Osteoblast (primary cell): Measurements from ENCODE around the gene CD200R1L. TPM values are rescaled to one million over a fixed set of nuclear protein-coding genes. Genes with fewer than 3 reads are reported as not detected.

Source experiments
- DNase-seq: peaks from one replicate; pipeline ENCODE4 v3.0.0; 2011; ENCODE audit warnings: low spot score, mixed read lengths; ENCODE audit not compliant: insufficient read length; ENCODE audit errors: missing footprints
- H2AFZ ChIP-seq: 2 replicates; pipeline ENCODE4 v1.6.0; 2011; ENCODE audit warnings: mild to moderate bottlenecking, low read length
- H3K27ac ChIP-seq: 2 replicates; pipeline ENCODE4 v1.5.1; 2011; ENCODE audit warnings: mild to moderate bottlenecking, low read depth, low read length, moderate library complexity
- H3K27me3 ChIP-seq: 2 replicates; pipeline ENCODE4 v1.6.0; 2012; ENCODE audit warnings: mild to moderate bottlenecking, control low read depth, inconsistent platforms, low read length, moderate library complexity; ENCODE audit not compliant: insufficient read depth
- H3K36me3 ChIP-seq: 2 replicates; pipeline ENCODE4 v1.5.1; 2011; ENCODE audit warnings: mild to moderate bottlenecking, low read length, control low read depth, moderate library complexity; ENCODE audit not compliant: insufficient read depth
- H3K4me1 ChIP-seq: 2 replicates; pipeline ENCODE4 v1.5.1; 2011; ENCODE audit warnings: mild to moderate bottlenecking, low read length, control low read depth, moderate library complexity; ENCODE audit not compliant: insufficient read depth
- H3K4me2 ChIP-seq: 2 replicates; pipeline ENCODE4 v1.6.0; 2011; ENCODE audit warnings: mild to moderate bottlenecking, low read length; ENCODE audit not compliant: insufficient read depth
- H3K4me3 ChIP-seq: fragments of 200-600 bp; sonication (generic); 3 replicates; pipeline ENCODE4 v1.5.1; 2012; ENCODE audit warnings: mild to moderate bottlenecking, low read length, inconsistent platforms; ENCODE audit not compliant: insufficient read depth
- H3K79me2 ChIP-seq: 2 replicates; pipeline ENCODE4 v1.6.0; 2012; ENCODE audit warnings: mild to moderate bottlenecking, low read length, control low read depth, inconsistent platforms; ENCODE audit not compliant: insufficient read depth
- H3K9me3 ChIP-seq: 2 replicates; pipeline ENCODE4 v1.5.1; 2011; ENCODE audit warnings: low read depth, low read length, control low read depth
- H4K20me1 ChIP-seq: 2 replicates; pipeline ENCODE4 v1.6.0; 2012; ENCODE audit warnings: mild to moderate bottlenecking, low read length, control low read depth; ENCODE audit not compliant: insufficient read depth
- total RNA-seq: library from RNA; depleted of rRNA; stranded (reverse); fragments of >200 nt; gene quantifications from 2 replicates; pipeline ENCODE4 v1.2.3, GENCODE V29; 2012
- TF ChIP-seq, protein P1 (sequence below): IDR thresholded peaks from 2 replicates; pipeline ENCODE4 v1.5.1; 2011; ENCODE audit warnings: mild to moderate bottlenecking, low read depth, low read length, moderate library complexity; ENCODE audit errors: extremely low read depth

The CD200R1L gene
- total RNA-seq, 1 donor: not detected

DNA sequence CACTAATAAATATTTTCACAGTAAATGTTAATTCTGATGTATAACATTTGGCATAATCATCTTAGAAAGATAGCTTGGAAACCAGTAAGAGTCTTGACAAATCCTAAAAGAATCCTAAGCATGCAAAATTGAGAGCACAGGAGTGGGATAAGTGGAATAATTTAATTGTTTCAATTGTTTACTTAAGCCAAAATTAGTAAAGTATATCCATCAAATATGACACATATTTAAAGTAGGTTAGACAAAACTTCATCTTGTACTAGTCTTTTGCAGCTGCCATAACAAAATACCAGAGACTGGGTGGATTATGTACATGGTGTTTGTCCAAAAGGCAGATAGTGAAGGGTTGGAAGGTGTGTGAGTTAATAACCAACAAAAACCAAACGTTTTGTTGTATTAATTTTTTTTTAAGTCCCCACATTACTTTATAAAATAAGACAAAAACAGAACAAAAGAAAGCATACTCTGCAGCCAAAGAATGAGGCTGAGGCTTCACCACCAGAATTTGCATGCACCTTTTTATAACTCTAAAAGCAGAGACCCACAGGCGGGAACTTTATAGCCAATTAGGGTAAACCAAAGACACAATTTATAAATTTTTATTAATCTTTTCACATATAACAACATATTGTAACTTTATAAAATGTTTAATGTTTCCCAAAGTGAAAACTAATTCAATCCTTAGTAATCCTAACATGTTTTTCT lies 41.9 kb upstream of the CD200R1L start:
- Histone ChIP-seq H3K9me3 (no peaks in the 10 kb centered on the region), H4K20me1 (no peaks in the 10 kb centered on the region), H3K4me2 (no peak overlapping the region), H3K79me2 (no peaks in the 10 kb centered on the region), H3K27me3 (peaks cover 11% of the 10 kb centered on the region), H2AFZ (no peak overlapping the region), H3K4me3 (no peak overlapping the region), H3K27ac (no peak overlapping the region), H3K36me3 (no peaks in the 10 kb centered on the region), H3K4me1 (peaks cover 3% of the 10 kb centered on the region)
- DNase-seq: no peak
- TF ChIP-seq, protein P1, sequence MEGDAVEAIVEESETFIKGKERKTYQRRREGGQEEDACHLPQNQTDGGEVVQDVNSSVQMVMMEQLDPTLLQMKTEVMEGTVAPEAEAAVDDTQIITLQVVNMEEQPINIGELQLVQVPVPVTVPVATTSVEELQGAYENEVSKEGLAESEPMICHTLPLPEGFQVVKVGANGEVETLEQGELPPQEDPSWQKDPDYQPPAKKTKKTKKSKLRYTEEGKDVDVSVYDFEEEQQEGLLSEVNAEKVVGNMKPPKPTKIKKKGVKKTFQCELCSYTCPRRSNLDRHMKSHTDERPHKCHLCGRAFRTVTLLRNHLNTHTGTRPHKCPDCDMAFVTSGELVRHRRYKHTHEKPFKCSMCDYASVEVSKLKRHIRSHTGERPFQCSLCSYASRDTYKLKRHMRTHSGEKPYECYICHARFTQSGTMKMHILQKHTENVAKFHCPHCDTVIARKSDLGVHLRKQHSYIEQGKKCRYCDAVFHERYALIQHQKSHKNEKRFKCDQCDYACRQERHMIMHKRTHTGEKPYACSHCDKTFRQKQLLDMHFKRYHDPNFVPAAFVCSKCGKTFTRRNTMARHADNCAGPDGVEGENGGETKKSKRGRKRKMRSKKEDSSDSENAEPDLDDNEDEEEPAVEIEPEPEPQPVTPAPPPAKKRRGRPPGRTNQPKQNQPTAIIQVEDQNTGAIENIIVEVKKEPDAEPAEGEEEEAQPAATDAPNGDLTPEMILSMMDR: no peak

DNA sequence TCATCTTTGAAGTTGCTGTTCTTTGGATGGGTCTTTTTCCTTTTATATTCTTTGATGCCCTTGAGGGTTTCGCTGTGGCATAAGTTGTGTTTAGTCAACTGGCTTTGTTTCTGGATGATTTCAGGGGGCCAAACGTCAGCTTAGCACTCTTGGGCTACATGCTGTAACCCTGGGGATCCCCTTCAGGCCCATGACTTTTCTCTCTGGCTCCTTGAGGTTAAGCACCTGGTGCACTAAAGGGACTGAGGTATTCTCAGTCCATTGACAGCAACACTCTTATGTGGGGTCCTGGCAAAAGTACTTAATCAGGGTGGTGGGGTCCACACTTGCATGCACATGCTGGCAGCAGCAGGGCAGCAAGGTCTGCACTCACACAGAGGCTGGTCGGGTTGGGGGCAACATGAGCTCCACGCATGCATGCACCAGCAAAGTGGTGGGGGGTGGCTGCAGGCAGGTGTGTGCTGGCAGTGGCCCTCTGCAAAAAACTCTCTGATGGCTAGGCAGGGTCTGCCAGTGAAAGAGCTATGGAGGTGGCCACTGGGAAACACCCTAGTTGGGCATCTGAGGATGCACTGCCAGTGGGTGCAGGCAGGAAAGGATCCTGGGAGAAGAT lies 38.1 kb upstream of the CD200R1L start:
- Histone ChIP-seq H3K79me2 (no peaks in the 10 kb centered on the region), H3K36me3 (no peaks in the 10 kb centered on the region), H3K27ac (no peak overlapping the region), H3K9me3 (no peaks in the 10 kb centered on the region), H2AFZ (no peak overlapping the region), H4K20me1 (no peaks in the 10 kb centered on the region), H3K4me2 (no peak overlapping the region), H3K4me3 (no peak overlapping the region), H3K27me3 (peaks cover 15% of the 10 kb centered on the region), H3K4me1 (peaks cover 3% of the 10 kb centered on the region)
- peak; percentile 6 for DNase-seq
- TF ChIP-seq, protein P1: no peak

DNA sequence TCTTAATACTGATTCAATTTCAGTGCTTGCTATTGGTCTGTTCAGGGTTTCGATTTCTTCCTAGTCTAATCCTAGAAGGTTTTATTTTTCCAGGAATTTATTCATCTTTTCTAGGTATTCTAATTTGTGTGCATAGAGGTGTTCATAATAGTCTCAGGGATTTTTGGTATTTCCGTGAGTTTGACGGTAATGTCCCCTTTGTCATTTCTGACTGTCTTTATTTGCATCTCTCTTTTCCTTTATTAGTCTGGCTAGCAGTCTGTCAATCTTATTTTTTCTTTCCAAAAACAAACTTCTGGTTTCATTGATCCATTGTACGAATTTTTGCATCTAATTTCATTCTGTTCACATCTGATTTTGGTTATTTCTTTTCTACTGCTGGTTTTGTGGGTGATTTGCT lies 35.2 kb upstream of the CD200R1L start:
- Histone ChIP-seq H4K20me1 (no peaks in the 10 kb centered on the region), H3K4me3 (no peak overlapping the region), H2AFZ (no peak overlapping the region), H3K4me1 (no peaks in the 10 kb centered on the region), H3K4me2 (no peak overlapping the region), H3K27ac (no peak overlapping the region), H3K36me3 (no peaks in the 10 kb centered on the region), H3K9me3 (no peaks in the 10 kb centered on the region), H3K79me2 (no peaks in the 10 kb centered on the region), H3K27me3 (peaks cover 10% of the 10 kb centered on the region)
- TF ChIP-seq, protein P1: no peak
- DNase-seq: no peak

DNA sequence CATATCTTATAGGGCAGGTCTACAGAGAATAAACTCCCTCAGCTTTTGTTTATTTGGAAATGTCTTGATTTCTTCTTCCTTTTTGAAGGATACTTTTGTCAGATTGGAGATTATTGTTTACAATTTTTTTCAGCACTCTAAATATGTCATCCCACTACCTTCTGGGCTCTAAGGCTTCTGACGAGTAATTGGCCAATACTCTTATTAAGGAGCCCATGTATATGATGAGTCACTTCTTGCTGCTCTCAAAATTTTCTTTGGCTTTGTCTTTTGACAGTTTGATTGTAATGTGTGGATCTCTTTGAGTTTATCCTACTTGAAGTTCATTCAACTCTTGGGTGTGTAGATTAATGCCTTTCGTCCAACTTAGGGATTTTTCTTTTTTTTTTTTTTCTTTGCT lies 28.9 kb upstream of the CD200R1L start:
- Histone ChIP-seq H3K4me3 (no peak overlapping the region), H3K27ac (no peak overlapping the region), H3K4me1 (no peaks in the 10 kb centered on the region), H3K27me3 (peaks cover 3% of the 10 kb centered on the region), H3K36me3 (no peaks in the 10 kb centered on the region), H2AFZ (no peak overlapping the region), H4K20me1 (no peaks in the 10 kb centered on the region), H3K9me3 (no peaks in the 10 kb centered on the region), H3K4me2 (no peak overlapping the region), H3K79me2 (no peaks in the 10 kb centered on the region)
- no peak for DNase-seq
- TF ChIP-seq, protein P1: no peak
